Right lung (tissue), 10 donors: ENCODE results near the gene ALDH1L2. TPM values are rescaled to one million over a fixed set of nuclear protein-coding genes. Genes with fewer than 3 reads are reported as not detected.
A peak's percentile ranks its signal among the peaks of the same experiment; 100 is the strongest.
"Not testable (repeated sequence)": the region's sequence is repeated elsewhere in the genome, so short reads cannot be mapped to it uniquely, and the experiment has no call there.

ENCODE experiments used
- DNase-seq, 2 donors: peaks; one replicate each; pipeline ENCODE4 v3.0.0-alpha.2; 2013
- long read RNA-seq, 8 donors: transcript quantifications; one replicate each; lab custom pipeline, GENCODE V29; 2026
- polyA plus RNA-seq, 5 donors: library from polyadenylated mRNA; unstranded; fragments of 120-200 nt; gene quantifications; one replicate each; pipeline versions ENCODE4 v1.2.1 to v1.2.3, GENCODE V29; 2013; ENCODE audit warnings: inconsistent platforms in 1 of 5, low replicate concordance in 1 of 5; ENCODE audit not compliant: insufficient read length in 5 of 5, insufficient read depth in 1 of 5

ALDH1L2 gene
- 1 to 10 TPM; 3.3 to 4.9 (median 3.6) TPM for polyA plus RNA-seq
- long read RNA-seq, donor 1 = 0 reads
- long read RNA-seq, donor 2 = 0 reads
- long read RNA-seq, donor 3 = 0 reads
- long read RNA-seq, donor 4 = 0 reads
- long read RNA-seq, donor 5 = 0 reads
- long read RNA-seq, donor 6, full-length matches to known transcripts = 1 of 1 reads
- long read RNA-seq, donor 6, partial matches to known transcripts = 0 of 1 reads
- long read RNA-seq, donor 6, other reads (novel, unspliced or antisense) = 0 of 1 reads
- long read RNA-seq, donor 7 = 0 reads
- long read RNA-seq, donor 8 = 0 reads

DNA sequence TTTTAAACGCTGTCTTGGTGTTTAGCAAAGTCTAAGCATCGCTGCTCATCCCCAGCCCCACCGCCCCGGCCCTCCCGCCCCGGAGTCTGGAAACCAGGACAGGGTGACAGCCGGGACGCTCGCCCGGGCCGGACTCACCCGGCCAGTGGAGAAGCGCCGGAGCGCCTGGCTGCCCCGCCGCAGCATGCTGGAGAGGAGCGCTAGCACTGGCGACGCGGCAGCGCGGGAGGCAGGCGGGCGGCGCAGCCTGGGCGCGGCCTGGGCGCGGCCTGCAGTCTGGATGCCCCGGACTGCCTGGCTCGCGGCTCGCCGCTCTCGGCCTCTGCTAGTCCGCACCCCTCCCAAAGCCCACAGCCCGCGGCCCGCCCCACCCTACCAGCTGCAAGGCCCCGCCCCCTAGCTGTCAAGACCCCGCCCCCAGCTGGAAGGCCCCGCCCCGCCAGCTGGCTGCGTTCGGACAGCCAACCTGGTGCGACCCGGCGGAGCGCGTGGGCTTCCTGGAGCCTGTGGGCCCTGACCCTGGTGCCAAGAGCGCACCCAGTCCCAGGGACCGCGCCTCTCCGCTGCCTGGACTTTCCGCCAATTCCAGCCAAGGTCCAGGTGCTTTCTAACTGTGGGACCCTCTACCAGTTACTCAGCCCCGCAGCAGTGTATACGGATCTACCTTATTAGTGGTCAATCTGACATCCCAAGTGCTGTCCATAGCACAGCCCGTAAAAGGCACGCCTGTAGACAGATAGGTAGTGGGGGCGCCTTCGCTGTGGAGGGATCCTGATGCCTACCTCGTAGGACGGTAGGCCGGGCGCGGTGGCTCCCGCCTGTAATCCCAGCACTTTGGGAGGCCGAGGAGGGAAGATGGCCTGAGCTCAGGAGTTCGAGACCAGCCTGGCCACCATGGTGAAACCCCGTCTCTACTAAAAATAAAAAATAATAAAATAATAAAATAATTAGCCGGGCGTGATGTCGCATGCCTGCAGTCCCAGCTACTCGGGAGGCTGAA, at the start of gene ALDH1L2:
ALDH1L2 (minus strand) TSS at position 208 of the 1,000 bp plus-strand sequence; CDS start at position 186, 22 bp downstream.
- DNase-seq = peak; percentile 42 to 45

DNA sequence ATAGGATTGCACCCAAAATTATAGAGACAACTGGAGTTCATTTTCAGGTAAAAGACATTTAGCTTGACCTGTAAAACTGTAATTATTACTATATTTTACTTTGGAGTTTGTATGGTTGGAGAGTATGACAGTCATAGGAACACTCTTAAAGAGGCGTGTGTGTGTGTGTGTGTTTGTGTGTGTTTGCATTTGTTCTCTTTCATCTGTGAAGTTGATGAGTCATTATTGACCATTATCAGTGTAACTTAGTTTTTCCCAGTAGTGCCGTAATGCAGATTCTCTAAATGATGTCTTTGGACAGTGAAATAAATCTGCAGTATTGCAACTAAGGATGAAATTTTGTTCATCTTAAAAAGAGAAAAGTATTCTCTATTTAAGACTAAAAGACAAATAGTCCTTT, 36.3 kb upstream of the ALDH1L2 start:
- no peak for DNase-seq

DNA sequence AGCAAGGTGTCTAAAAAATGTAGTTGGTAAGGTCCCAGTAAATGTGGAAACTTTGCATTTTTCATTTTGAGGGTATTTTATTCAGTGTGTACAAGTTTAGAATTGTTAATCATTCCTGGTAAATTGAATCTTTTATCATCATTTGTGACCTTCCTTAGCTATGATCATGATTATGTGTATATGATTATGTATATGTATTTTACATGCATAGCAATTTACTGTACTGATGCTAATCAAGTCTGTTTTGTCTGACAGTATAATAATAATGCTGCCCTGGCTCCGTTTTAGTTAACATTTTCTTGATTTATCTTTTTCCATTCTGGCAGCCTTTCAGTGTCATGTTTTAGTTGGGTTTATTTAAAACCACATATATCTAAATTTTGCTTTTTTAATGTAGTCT, 32.7 kb upstream of the ALDH1L2 start:
- DNase-seq = no peak

DNA sequence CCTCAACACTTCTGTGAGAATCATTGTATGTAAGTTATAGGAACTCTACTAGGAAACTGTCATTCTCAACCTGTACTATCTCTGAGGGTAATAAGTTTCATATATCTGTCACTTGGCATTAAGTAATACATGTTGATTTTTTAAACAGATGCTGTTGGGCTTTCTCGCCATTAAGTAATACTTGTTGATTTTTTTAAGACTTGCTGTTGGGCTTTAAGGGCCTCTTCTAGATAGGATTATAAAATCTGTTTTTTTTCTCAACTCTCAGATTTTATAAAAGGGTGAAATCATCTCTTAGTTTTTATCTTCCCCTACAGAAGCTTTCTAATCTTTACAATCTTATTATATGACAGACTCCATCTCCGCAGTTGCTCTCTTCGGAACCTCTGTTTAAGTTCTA, 28.8 kb upstream of the ALDH1L2 start:
- DNase-seq = no peak

DNA sequence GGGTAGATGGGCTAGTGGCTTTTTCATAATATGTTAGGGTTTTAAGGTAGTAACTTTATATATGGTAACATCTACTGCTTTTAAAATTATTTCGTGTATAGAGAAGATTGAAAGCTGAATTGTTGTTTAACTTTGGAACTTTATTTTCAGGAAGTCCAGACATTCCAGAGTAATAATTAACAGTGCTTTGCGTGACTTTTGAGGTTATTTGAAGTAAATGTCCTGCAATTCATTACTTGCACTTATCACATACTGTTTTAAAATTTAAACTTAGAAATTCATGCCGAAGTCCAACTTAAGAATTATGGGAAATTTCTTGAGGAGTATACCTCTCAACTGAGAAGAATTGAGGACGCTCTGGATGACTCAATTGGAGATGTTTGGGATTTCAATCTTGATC, 26.6 kb upstream of the ALDH1L2 start:
- no peak for DNase-seq

DNA sequence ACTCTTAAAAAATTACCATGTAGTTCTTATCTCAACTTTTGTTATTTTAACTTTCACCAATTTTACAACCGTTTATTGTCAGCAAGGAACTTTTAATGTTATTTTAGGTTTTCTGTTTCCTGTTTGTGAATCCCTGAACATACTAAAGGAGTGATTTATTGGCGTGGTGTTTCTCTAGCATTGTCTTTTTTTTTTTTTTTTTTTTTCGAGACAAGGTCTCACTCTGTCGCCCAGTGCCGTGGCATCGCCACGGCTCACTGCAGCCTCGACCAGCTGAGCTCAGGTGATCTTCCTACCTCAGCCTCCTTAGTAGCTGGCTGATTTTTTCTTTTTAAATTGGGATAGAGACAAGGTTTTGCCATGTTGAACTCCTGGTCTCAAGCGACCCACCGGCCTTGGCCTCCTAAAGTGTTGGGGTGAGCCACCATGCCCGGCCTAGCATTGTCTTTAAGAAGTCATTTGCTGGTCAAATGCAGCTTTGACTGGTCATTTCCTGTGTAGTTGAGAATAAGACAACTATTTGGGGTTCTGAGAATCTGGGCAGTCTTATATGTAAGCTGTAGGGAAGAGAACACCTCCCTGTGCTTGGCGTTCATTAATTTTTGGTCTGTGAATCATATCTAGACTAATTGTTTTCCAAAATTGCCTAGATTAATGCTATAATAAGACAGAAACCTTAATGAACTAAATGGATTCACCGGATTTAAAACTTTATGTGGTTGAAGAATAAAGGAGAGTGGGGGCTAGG, 25.4 kb upstream of the ALDH1L2 start:
- DNase-seq = no peak

DNA sequence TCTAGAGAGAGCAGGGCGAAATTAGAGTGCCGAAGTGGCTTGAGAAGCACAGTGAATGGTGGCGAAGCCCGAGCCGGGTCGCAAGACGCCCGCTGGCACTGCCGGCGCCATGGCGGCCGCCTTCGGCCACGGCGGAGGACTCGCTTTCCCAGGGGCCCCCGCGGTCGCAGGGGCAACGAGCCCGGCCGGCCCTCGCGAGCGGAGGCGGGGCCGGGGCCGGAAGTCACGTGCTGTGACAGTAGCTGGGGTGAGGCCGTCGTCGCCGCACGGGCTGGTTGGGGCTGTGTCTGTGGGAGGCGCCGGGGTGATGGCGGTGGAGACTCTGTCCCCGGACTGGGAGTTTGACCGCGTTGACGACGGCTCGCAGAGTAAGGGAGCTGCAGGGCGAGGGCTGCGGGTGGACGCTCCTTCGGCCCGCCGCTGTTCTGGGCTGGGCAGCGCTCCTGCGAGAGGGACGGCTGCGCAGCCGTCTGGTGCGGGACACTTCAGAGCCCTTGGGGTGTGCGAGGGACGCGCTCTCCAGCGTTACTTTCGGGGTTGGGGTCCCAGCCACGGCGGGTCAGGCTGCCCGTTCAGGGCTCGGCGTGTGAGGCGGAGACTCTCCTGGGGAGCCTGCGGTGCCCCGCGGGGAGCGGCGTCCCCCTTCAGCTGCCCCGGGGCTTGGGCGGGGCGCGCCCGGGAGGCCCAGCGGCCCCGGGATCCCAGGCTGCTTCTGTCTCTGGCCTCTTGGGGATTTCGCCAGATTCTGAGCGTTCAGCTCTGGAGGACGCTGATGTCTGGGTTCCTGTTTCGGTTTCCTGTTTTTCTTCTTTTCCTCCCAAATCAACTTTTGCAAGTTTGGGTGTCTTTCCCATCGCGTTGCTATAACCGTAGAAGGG, 23.5 kb upstream of the ALDH1L2 start, which contains the start of gene WASHC4:
WASHC4 (plus strand) TSS at position 238 of the 878 bp plus-strand sequence; CDS start at position 308, 70 bp downstream.
- DNase-seq = peak; percentile 94

DNA sequence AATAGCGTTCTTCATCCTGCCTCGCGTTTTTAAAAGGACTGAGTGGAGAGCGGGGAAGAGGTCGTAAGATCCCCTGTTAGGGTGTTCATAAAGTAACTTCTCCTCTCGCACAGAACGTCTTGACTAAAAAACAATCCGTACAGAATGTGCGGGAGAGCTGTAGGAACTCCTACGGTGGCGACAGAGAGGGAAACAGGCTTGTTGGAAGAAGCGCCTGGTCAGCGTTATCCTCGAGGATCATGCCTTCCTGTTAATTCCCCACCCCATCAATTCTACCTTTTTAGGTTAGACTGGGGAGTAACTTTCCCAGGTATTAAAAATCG, 22.9 kb upstream of the ALDH1L2 start:
- DNase-seq = no peak

DNA sequence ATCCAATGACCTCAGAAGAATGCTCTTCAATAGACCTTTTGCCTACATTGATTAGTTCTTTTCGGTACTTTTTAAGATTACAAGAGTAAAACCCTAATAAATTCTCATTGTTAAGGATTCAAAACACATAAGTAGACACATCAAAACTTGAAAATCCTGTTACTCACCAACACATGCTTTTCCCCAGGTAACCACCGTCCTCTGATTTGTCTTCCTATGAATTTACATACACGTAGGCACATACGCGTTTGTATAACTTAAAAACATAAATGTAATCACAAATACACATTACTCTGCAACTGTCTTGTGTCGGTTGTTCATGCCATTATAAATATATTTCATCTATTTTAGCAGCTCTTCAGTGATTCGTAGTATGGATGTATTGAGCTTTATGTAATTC, 22.4 kb upstream of the ALDH1L2 start:
- no peak for DNase-seq

DNA sequence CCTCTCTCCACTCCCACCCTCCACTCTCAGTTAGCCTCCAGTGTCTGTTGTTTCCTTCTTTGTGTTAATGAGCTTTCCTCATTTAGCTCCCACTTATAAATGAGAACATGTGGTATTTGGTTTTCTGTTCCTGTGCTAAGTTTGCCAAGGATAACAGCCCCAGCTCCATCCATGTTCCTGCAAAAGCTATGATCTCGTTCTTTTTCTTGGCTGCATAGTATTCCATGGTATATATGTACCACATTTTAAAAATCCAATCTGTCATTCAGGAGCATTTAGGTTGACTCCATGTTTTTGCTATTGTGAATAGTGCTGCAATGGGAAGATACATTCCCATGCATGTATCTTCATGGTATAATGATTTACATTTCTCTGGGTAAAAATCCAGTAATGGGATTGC, 20.5 kb upstream of the ALDH1L2 start:
- DNase-seq = no peak

DNA sequence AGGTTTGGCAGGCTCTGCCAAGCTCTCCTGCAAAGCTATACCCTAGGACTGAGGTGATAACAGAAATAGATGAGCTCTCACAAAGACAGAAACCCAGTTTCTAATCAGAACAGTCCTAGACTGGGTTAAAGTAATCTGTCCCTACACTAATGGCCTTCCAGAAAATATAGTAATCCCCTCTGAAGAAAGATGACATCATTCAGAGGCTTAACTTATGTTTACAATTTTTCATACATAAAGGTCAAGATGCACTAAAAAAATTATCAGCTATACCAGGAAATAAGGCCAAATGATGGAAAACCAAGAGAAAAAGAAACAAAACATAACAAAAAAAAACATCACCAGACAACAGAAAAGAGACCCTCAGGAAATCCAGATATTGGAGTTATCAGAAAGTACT, 18.4 kb upstream of the ALDH1L2 start:
- no peak for DNase-seq

DNA sequence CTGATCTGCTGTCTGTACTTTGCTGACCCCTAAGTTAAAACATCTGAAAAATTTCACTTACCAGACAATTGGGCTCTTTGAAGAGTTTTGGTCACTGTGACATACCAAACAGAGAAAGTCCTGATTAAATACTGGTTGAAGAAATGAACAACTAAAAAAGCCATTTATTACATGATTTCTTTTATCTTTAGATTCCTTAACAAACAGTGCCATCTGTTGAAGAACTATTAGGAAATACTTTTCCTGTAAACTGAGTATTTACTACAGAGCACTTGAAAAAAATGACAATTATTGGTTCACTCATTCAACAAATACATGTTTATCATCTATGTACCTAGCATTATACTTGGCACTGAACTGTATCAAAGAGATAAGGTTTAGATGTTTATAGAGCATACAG, 16.7 kb upstream of the ALDH1L2 start:
- DNase-seq = no peak

DNA sequence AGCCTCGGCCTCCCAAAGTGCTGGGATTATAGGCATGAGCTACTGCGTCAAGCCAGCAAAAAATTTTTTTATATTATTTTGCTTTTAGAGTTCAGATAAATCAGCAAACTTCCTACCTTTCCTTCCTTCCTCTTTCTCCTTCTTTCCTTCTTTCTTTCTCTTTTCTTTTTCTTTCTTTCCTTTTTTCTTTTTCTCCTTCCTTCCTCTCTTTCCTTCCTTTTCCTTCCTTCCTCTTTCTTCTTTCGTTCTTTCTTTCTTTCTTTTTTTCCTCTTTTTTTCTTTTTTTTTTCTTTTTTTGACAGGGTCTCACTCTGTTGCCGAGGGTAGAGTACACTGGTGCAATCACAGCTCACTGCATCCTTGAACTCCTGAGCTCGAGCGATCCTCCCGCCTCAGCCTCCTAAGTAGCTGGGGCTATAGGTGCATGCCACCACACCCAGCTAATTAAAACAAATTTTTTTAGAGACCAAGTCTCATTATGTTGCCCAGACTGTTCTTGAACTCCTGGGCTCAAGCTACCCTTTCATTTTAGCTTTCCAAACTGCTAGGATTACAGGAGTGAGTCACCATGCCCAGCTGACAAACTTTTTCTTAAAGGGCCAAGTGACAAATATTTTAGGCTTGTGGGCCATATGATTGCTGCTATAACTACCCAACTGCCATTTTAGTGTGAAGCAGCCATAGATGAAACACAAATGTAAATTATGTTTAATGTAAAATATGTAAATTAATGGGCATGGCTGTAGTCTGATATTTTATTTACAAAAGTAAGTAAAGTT, 16.1 kb upstream of the ALDH1L2 start:
- no peak for DNase-seq

DNA sequence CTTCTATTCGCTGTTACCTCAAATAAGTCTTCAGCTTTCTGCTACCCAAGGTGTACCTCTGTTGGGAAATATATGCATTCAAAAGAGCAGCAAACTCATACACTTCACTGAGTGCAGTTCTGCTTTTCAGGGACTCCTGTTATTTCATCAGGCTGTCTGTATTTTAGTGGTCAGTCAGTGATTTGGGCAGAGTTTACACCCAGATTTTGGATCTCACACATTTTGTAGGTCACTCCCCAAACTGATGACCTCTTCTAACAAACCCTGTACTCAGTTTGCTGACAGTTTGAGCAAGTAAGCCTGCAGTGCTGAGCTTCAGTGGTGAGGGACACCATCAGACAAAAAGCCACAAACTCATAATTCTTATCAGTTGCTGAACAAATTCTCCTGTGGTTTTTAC, 15.1 kb upstream of the ALDH1L2 start:
- no peak for DNase-seq

DNA sequence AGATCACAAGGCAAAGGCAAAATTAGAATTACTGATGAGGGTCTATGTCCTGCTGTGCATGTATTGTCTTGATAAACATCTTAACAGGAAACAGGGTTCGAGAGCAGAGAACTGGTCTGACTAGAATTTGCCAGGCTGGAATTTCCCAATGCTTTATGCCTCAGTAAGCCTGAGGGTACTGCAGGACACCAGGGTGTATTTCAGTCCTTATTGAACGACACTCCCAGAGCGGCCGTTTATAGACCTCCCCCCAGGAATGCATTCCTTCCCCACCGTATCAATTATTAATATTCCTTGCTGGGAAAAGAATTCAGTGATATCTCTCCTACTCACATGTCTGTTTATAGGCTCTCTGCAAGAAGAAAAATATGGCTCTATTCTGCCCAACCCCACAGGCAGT, 11.1 kb upstream of the ALDH1L2 start:
- not testable (repeated sequence) for DNase-seq

DNA sequence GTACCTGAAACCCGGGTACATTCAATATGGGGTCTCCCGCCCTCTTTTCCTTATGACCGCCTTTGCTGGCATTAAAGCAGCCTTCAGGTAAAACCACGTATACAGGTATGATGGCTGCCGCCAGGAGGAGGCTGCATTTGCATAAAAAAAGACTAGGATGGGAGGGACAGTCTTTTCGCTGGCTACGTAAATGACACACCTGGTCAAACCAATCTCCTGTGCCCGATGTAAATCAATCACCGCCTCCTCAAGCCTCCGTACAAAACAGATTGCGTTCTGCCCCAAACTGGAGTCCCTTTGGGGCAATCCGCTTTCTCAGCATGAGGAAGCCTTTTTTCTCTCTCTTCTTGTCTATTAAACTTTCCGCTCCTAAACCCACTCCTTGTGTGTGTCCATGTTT, 8.1 kb upstream of the ALDH1L2 start:
- DNase-seq = no peak

DNA sequence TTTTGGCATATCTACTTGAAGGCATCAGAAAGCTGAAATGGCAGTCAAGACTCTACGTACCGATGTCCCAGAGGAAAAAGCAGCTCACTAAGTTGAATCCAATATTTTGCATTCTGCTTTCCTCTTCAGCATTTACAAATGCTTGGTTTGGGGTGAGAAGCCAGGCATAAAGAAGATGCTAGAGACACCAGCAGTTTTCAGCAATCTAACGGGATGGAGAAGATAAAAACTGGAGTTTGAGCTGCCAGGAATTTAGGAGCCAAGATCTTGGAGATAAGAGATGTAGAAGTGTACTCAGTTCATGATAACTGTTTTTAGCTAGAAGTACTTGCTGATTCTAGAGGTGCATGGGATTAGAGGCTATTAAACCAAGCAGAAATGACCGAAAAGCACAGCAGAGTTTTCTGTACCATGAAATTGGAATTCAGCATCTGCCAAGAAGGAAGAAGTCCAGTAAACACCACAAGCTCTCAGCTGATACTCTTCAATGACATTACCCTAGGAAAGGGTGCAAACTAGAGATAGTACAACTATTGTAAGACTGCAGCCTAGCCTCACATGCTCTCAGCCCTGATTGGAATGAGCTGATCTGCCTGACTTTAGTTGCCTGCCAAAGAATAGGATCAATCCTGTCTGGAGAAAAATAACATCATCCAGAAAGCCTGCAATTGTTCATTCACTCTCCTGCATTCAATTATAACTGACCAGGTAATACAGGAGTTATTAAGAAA, 7.4 kb upstream of the ALDH1L2 start:
- DNase-seq = no peak

DNA sequence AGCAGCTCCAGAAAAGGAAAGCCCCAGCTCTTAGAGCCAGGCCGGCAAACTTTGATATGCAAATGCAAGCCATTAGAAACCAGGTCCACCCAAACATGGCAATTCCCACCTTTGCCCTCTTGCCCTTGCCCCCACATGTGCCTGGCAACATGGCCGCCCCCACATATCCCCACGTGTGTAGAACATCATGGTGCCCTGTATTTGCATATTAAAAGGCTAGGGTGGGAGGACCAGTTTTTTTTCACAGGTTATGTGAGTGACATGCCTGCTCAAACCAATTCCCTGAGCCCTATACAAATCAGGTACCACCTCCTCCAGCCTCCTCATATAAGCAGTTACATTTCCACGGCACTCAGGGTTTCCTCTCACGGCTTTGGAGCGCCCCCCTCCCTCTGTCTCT, 6.1 kb upstream of the ALDH1L2 start:
- DNase-seq = no peak

DNA sequence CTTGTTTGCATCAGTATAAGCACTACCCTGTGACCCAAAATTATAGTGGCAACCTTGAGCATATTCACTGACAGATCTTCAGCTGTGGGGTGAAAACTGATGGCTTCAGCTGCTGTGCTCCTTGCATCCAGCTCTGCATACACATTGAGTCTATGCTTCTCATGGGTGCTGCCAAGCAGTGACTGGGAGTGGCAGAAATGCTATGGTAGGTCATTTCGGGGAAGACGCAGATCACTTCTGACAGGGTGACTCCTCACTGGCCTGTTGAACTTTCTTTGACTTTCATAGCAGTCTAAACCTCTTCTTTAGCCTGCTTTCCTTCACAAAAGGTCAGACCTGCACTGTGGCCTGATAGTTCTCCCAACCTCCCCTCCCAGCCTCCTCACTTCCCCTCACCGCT, 5.6 kb upstream of the ALDH1L2 start:
- DNase-seq = no peak

DNA sequence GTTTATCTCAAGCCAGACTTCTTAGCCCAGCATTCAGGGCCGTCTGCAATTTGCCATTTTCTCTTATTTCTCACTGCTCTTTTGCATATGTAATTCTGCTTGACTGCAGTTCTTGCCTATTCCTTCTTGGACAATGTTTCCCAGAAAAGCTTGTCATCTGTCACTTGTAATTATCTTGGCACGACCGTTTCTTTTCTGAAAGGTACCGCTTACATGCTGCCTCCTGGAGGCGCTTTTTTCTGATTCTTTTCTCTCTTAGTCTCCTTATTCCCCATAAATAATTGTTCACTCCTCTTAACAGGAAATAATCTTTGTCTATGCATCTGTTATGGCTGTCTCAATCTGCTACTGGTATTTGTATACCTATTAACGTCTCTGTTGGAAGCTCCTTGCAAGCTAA, 1.2 kb upstream of the ALDH1L2 start:
- DNase-seq = no peak
